ENCODE results near the gene APBB2.

DNA sequence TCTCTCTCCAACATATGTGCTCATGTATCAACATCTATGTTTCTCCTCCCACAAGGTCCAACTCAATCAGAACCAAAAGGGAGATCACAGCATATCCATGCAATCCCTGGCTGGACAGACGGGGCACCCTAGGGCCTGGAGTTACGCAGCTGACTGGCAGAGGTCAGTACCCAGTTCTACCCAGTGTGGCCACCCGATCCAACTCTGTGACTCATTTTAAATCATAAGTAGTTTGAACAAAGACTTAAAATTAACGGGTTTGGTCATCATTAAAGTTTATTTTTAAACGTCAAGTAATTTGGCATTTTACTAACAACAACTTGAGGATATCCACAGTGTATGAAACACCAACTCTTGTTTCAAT is 59.5 kb downstream of the APBB2 start:
- TF ChIP-seq, protein P1, sequence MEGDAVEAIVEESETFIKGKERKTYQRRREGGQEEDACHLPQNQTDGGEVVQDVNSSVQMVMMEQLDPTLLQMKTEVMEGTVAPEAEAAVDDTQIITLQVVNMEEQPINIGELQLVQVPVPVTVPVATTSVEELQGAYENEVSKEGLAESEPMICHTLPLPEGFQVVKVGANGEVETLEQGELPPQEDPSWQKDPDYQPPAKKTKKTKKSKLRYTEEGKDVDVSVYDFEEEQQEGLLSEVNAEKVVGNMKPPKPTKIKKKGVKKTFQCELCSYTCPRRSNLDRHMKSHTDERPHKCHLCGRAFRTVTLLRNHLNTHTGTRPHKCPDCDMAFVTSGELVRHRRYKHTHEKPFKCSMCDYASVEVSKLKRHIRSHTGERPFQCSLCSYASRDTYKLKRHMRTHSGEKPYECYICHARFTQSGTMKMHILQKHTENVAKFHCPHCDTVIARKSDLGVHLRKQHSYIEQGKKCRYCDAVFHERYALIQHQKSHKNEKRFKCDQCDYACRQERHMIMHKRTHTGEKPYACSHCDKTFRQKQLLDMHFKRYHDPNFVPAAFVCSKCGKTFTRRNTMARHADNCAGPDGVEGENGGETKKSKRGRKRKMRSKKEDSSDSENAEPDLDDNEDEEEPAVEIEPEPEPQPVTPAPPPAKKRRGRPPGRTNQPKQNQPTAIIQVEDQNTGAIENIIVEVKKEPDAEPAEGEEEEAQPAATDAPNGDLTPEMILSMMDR (IDR thresholded peaks at IDR 0.05), result no peak
- no peak for TF ChIP-seq POLR2A (IDR thresholded peaks at IDR 0.05)

All from heart left ventricle (tissue), 13 donors.